Smooth muscle cell of the coronary artery (primary cell): ENCODE results near the gene IP6K3. TPM values are rescaled to one million over a fixed set of nuclear protein-coding genes. Genes with fewer than 3 reads are reported as not detected.

ENCODE experiments used
- total RNA-seq: library from RNA; depleted of rRNA; stranded (reverse); fragments of >200 nt; gene quantifications from 2 replicates; pipeline ENCODE4 v1.2.3, GENCODE V29; 2014; ENCODE audit warnings: low replicate concordance

Gene IP6K3
- total RNA-seq, result 0.30 TPM in 1 of 2 replicates, not detected in the other

GRCh38 chr6:33746651-33747100 lies at the start of gene IP6K3:
TSS of gene IP6K3 (minus strand) at chr6:33746905. CDS start at chr6:33735476, 11,429 bp downstream.

GRCh38 chr6:33788694-33789549 lies 42.2 kb upstream of the IP6K3 start, which contains the start of gene LEMD2:
TSS of gene LEMD2 (minus strand) at chr6:33789130. CDS start at chr6:33789116, 14 bp downstream.

GRCh38 chr6:33711140-33712129 lies 35.3 kb downstream of the IP6K3 start, which contains the start of gene UQCC2:
TSS of gene UQCC2 (minus strand) at chr6:33711700. CDS start at chr6:33711686, 14 bp downstream.

Other genes with a start within 250 kb of the IP6K3 start
- 10.5 and 19.7 TPM in 2 replicates for gene BAK1, start 166.6 kb downstream of the IP6K3 start, total RNA-seq
- gene ITPR3, start 125.6 kb downstream of the IP6K3 start, total RNA-seq, result 14.4 and 42.9 TPM in 2 replicates
- gene UQCC2, start 35.2 kb downstream of the IP6K3 start, total RNA-seq, result 14.7 and 33.9 TPM in 2 replicates
- gene LEMD2, start 42.2 kb upstream of the IP6K3 start, total RNA-seq, result 28.1 and 37.6 TPM in 2 replicates
- not detected in 2 replicates for gene MLN, start 57.1 kb upstream of the IP6K3 start, total RNA-seq